ENCODE measurements around the gene CEMP1.
A peak's percentile ranks its signal among the peaks of the same experiment; 100 is the strongest.

GRCh38 chr16:2520097-2520783 is 11.0 kb downstream of the CEMP1 start, which contains the start of gene AMDHD2:
- TF ChIP-seq CTCF (IDR thresholded peaks at IDR 0.05) (no peak), POLR2A (IDR thresholded peaks at IDR 0.05) (peak; percentile 19 to 52 (median 34))

Measured in body of pancreas (tissue), 4 donors.